ENCODE data around the gene PNPT1. TPM values are rescaled to one million over a fixed set of nuclear protein-coding genes. Genes with fewer than 3 reads are reported as not detected.
A peak's percentile ranks its signal among the peaks of the same experiment; 100 is the strongest.

Gene PNPT1
- total and polyA plus RNA-seq, 2 of the 13 experiments (the other 11 are each of a cell fraction or from before 2014, with no cell fraction given): 23.4 to 61.0 TPM

DNA sequence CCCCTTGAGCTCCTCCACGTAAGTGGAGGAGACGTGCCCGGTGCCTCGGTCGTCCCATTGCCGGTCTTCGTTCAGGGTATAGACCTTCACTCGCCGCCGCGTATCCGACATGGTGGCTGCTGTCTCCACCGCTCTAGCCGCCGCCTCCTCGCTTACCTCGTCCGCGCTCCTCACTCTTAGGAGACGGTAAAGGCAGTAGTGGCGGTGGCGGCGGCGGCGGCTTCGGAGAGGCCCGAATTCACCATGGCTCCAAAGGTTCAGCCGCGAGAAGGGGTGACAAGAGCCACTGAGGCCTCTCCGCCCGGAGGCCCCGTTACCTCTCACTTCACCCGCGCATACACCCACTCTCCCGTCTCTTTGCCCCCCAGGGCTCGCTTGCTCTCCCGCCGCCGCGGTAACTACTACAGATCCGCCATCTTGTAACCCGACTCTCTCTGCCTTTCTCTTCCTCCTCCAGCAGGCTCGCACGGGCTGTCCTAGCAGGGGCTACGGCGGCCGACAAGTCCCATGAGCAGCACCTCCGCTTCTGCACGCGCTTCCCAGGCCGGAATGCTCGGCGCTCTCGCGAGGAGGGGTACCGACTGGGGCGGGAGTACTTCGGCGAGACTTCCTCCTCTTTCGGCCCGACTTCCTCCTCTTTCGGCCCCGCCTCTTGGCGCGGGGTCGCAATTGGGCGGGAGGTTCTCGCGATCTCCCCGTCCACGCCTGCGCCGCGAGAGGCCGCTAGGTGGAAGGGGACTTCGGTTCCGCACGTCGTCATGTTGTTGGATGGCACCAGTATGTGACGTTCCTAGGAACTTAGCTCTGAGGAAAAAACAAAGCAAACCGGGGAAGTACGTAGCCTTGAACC is 76.2 kb downstream of the PNPT1 start, which contains the start of gene PPP4R3B (continued):
- TF ChIP-seq MEIS2 (CRISPR knock-in tag; IDR thresholded peaks at IDR 0.05) (peak; percentile 57; the same call in 1 of the 2 replicates), ZNF616 (CRISPR knock-in tag; IDR thresholded peaks at IDR 0.05; ENCODE audit: low read depth) (0 out of 2 replicates have a peak, but pooled peaks have one; percentile 72), ZNF337 (CRISPR knock-in tag; IDR thresholded peaks at IDR 0.05; ENCODE audit: borderline replicate concordance, low read depth) (peak; percentile 75; the same call in 1 of the 2 replicates), ZNF441 (CRISPR knock-in tag; IDR thresholded peaks at IDR 0.05; ENCODE audit: borderline replicate concordance) (peak; percentile 91; the same call in 1 of the 2 replicates), ZNF44 (CRISPR knock-in tag; IDR thresholded peaks at IDR 0.05) (no peak), MED1 (CRISPR knock-in tag; IDR thresholded peaks at IDR 0.05) (peak; percentile 91), ATF3 (CRISPR knock-in tag; IDR thresholded peaks at IDR 0.05) (no peak), CBFB (CRISPR knock-in tag; IDR thresholded peaks at IDR 0.05) (peak; percentile 96), ZNF574 (CRISPR knock-in tag; IDR thresholded peaks at IDR 0.05) (peak; percentile 96), ZBTB14 (CRISPR knock-in tag; IDR thresholded peaks at IDR 0.05) (peak; percentile 72), ZNF550 (CRISPR knock-in tag; IDR thresholded peaks at IDR 0.05; ENCODE audit: borderline replicate concordance) (0 out of 2 replicates have a peak, but pooled peaks have one; percentile 23), ZNF577 (CRISPR knock-in tag; IDR thresholded peaks at IDR 0.05; ENCODE audit: borderline replicate concordance, low read depth) (no peak), ZNF770 (CRISPR knock-in tag; IDR thresholded peaks at IDR 0.05) (no peak), KDM2A (CRISPR knock-in tag; IDR thresholded peaks at IDR 0.05; ENCODE audit: borderline replicate concordance, low read depth) (peak; percentile 99), ZFP82 (CRISPR knock-in tag; IDR thresholded peaks at IDR 0.05; ENCODE audit: borderline replicate concordance) (no peak; the same call in 1 of the 2 replicates), ZNF841 (CRISPR knock-in tag; IDR thresholded peaks at IDR 0.05; ENCODE audit: borderline replicate concordance) (no peak), ZNF564 (CRISPR knock-in tag; IDR thresholded peaks at IDR 0.05) (peak; percentile 98; the same call in 1 of the 2 replicates), ZNF652 (CRISPR knock-in tag; IDR thresholded peaks at IDR 0.05; ENCODE audit: borderline replicate concordance, low read depth) (no peak; the same call in 1 of the 2 replicates), NCOA2 (CRISPR knock-in tag; IDR thresholded peaks at IDR 0.05) (peak; percentile 80)
- TF ChIP-seq, protein P1, sequence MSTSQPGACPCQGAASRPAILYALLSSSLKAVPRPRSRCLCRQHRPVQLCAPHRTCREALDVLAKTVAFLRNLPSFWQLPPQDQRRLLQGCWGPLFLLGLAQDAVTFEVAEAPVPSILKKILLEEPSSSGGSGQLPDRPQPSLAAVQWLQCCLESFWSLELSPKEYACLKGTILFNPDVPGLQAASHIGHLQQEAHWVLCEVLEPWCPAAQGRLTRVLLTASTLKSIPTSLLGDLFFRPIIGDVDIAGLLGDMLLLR (CRISPR knock-in tag; IDR thresholded peaks at IDR 0.05): peak; percentile 97
- TF ChIP-seq, protein P2, sequence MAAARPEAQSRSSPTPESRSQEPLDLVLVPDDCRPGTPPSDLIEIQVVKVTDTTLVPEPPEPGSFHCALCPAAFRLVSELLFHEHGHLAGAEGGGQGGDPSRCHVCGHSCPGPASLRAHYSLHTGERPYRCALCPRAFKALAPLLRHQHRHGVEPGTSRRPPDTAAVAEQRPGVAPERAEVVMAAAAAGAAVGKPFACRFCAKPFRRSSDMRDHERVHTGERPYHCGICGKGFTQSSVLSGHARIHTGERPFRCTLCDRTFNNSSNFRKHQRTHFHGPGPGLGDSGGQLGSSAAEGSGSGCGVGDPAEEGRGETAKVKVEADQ (CRISPR knock-in tag; IDR thresholded peaks at IDR 0.05; ENCODE audit: borderline replicate concordance): peak; percentile 16; the same call in 1 of the 2 replicates
